ENCODE measurements around the gene DCTN4.

Gene DCTN4

GRCh38 chr5:150670275-150670947 is 88.4 kb downstream of the DCTN4 start:
- no peak for DNase-seq (ENCODE audit: low read depth)

GRCh38 chr5:150665044-150665443 is 93.8 kb downstream of the DCTN4 start:
- DNase-seq (ENCODE audit: low read depth), result no peak

GRCh38 chr5:150663936-150664335 is 94.9 kb downstream of the DCTN4 start:
- DNase-seq (ENCODE audit: low read depth), result no peak

GRCh38 chr5:150662731-150663516 is 95.9 kb downstream of the DCTN4 start:
- DNase-seq (ENCODE audit: low read depth), result no peak

- DNase-seq (ENCODE audit: low read depth), result no peak
Observed at GRCh38 chr5:150661821-150662596, 96.8 kb downstream of the DCTN4 start.

GRCh38 chr5:150661086-150661485 is 97.7 kb downstream of the DCTN4 start, which contains the start of gene MYOZ3:
Gene MYOZ3, plus strand, starts transcription at chr5:150661251. Its CDS starts 1,691 bp downstream, at chr5:150662942.
- DNase-seq (ENCODE audit: low read depth), result no peak

GRCh38 chr5:150660108-150660831 is 98.5 kb downstream of the DCTN4 start:
- DNase-seq (ENCODE audit: low read depth), result no peak

- DNase-seq (ENCODE audit: low read depth), result no peak
Observed at GRCh38 chr5:150659360-150660107, 99.3 kb downstream of the DCTN4 start.

- DNase-seq (ENCODE audit: low read depth), result no peak
Observed at GRCh38 chr5:150658699-150659265, 100.0 kb downstream of the DCTN4 start.
